Adrenal gland (tissue), 5 donors: ENCODE measurements around the gene MSRB3.

Source experiments
- POLR2A ChIP-seq, 2 donors: fragments of 450-650 bp; IDR thresholded peaks; one replicate each; pipeline ENCODE4 v1.6.1; 2017; ENCODE audit warnings: antibody characterized with exemption in 2 of 2, mild to moderate bottlenecking in 2 of 2, moderate library complexity in 1 of 2
- TF ChIP-seq, protein P1 (sequence below), 6 experiments: fragments of 450-650 bp in 4 of 6; fragments of 200-600 bp in 2 of 6; sonication (generic) in 1 of 6; IDR thresholded peaks; 1 replicate in 5 of 6; 2 replicates in 1 of 6; pipeline versions ENCODE4 v1.5.1 to v1.8.0; 2016 to 2021; ENCODE audit warnings: antibody characterized with exemption in 6 of 6, mild to moderate bottlenecking in 2 of 6, moderate library complexity in 1 of 6
- donor health status: DM: no; HTN: no; CAD: no.

DNA sequence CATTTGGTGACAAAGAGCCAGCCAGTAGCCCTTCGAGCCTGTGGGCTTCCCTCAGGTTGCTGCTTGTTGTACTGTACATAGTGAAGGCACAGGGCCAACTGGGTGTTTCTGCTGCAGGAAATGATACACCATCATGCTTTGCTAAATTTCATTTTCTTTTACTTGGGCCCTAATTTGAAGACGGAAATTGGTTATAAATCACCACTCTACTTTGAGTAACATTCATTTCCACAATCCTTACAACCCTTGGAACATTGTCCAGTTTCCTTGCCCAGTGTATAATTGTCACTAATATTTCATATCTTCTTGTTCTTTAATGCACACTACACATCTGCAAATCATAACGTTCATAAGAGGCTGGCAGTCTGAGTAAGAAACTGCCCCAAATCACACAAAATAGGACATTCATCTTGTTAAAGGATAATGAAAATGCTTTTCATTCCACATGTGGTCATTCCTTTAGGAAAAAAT lies 30.2 kb downstream of the MSRB3 start:
- no peak for TF ChIP-seq POLR2A (IDR thresholded peaks at IDR 0.05)
- TF ChIP-seq, protein P1, sequence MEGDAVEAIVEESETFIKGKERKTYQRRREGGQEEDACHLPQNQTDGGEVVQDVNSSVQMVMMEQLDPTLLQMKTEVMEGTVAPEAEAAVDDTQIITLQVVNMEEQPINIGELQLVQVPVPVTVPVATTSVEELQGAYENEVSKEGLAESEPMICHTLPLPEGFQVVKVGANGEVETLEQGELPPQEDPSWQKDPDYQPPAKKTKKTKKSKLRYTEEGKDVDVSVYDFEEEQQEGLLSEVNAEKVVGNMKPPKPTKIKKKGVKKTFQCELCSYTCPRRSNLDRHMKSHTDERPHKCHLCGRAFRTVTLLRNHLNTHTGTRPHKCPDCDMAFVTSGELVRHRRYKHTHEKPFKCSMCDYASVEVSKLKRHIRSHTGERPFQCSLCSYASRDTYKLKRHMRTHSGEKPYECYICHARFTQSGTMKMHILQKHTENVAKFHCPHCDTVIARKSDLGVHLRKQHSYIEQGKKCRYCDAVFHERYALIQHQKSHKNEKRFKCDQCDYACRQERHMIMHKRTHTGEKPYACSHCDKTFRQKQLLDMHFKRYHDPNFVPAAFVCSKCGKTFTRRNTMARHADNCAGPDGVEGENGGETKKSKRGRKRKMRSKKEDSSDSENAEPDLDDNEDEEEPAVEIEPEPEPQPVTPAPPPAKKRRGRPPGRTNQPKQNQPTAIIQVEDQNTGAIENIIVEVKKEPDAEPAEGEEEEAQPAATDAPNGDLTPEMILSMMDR (IDR thresholded peaks at IDR 0.05), result no peak
